GM21526 (cell line): ENCODE results near the gene NPAS3.
"Not testable (repeated sequence)": the region's sequence is repeated elsewhere in the genome, so short reads cannot be mapped to it uniquely, and the experiment has no call there.

Experiments
- ATAC-seq: cut with Tn5 transposase; IDR thresholded peaks from one replicate; pipeline ENCODE4 v1.9.1; 2021; ENCODE audit warnings: moderate library complexity; ENCODE audit not compliant: unreplicated experiment, low FRiP score

NPAS3 gene

DNA sequence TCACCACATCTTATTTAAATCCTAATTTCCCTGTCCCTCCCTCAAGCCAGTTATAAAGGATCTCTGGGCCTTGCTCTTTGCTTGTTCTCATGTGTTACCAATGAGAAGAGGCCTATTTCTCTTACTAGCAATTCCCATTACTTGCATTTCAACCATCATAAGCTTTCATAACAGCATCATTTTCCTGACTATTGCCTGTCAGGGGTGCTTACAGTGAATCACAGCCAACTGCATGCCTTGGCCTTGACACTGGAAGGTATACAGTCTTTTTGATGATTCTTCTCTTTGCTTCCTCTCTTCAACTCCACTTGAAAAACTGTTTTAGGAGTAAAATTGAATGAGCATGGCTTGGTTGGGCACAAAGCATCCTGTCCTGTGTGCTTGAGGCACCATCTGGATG, 127.0 kb downstream of the NPAS3 start:
- ATAC-seq = no peak

DNA sequence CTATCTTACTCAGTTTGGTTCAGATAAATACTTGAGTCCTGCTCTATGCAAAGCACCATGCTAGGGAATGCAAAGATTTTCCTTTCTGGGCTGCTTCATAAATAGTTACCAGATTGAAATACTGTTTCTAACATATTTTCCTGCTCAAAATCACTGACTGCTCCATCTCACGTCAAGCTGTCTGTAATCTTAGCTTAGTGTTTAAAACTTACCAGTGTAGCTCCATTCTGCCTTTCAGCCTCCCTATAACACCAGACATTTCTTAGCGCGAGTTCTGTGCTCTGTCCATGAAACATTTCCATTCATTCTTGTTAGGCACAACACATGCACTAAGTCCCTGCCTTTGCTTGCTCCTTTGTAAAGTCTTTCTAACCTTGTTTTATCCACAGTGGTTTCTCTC, 129.4 kb downstream of the NPAS3 start:
- no peak for ATAC-seq

DNA sequence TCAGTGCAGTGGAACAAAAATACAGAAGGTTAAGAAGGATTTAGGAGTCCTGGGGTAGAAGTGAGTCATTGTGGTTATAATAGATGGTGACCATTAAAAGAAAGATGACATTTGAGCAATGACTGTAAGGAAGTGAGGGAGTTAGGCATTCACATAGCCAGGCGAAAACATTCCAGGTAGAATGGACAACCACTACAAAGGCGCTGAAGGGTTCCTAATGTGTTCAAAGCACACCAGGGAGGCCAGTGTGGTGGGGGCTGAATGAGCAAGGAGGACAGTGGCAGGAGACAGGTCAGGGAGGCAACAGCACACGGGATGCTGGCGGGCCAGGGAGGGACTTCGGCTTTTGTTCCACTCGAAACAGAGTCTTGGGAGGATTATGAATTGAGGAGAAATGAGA, 129.9 kb downstream of the NPAS3 start:
- no peak for ATAC-seq

DNA sequence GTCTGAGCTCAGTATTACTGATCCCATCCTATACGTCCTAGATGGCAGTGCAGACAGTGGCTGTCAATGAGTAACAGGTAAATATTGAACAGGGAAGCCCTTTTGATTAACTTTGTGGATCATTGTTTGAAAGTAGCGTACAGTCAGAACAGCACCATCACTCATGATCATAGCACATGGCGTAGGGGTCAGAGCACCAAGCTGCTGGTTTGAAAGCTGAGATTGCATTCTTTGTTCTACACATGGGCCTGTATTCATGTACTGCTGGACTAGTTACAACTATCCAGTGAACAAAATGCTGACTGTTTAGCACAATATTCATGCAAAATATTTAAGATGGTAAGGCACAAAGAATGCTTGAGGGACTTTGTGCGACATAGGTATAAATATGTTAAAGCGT, 131.8 kb downstream of the NPAS3 start:
- ATAC-seq = no peak

DNA sequence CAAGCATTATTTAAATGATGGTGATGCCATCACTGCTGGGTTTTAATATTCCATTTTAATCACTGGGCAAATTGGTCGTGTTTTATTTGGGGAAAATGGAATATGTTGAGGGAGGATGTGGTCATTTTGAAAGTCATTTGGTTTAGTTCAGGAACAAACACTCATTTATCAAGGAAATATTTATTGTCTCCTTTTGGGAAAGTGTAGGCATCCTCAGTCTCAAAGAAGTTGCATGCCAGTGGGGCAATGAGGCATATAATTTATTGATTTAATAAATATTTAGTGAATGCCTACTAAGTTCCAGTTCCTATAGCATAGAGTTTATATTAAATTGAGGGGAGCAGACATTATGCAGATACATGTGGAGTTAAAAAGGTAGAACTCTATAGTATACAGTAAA, 134.3 kb downstream of the NPAS3 start:
- no peak for ATAC-seq

DNA sequence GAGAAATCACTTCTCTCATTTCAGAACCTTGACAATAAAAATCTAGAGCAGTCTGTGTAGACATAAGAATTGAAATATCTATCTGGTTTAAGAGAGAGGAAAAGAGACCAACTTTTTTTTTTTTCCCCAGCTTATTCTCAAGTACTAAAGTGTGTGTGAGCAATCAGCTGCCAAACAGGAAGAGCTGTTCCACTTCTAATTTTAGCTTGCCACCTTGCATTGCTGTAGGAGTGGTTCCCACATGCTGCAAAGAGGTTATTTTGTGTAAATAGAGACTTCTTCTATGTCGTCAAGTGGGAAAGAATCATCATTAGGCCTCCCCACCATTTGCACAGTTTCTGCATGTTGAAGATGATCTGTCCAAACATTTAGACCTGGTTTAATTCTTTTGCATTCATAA, 142.6 kb downstream of the NPAS3 start:
- no peak for ATAC-seq

DNA sequence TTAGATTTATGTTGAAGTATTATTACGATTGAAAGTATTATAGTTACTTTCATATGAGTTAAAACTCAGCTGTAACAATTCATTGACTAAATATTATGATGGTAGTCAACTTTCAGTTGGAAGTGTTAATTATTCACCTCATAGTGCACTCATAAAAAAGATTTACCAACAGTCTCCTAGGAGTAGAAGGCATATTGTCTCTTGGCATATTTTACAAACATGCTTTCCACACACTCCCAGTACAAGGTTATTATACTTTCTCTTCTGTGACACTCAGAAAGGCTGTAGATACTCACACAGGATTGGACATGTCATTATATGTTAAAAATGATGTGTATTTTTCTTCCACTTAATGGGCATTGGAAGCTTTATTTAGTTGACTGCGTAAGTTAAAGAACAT, 147.1 kb downstream of the NPAS3 start:
- ATAC-seq = no peak

DNA sequence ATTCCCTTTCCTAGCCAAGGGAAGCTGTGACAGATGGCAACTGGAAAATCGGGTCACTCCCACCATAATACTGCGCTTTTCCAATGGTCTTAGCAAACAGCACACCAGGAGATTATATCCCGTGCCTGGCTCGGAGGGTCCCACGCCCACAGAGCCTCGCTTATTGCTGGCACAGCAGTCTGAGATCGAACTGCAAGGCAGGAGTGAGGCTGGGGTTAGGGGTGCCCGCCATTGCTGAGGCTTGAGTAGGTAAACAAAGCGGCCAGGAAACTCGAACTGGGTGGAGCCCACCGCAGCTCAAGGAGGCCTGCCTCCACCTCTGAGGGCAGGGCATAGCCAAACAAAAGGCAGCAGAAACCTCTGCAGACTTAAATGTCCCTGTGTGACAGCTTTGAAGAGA, 149.6 kb downstream of the NPAS3 start:
- not testable (repeated sequence) for ATAC-seq

DNA sequence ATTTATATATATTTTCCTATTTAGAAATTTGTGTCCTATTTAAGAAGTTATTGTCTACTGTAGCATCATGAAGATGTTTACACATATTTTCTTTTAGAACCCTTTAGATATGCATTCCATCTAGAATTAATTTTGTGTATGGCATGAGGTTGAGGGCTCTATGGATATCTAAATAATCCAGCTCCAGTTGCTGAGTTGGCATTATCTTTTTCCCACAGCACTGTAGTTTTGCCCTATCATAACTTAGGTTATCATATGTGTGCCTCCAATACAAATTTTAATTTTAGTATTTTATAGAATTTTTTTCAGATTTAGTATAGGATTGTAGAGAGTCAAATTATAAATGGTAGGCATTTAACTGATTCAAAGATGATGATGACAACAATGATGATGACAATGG, 159.3 kb downstream of the NPAS3 start:
- ATAC-seq = no peak

DNA sequence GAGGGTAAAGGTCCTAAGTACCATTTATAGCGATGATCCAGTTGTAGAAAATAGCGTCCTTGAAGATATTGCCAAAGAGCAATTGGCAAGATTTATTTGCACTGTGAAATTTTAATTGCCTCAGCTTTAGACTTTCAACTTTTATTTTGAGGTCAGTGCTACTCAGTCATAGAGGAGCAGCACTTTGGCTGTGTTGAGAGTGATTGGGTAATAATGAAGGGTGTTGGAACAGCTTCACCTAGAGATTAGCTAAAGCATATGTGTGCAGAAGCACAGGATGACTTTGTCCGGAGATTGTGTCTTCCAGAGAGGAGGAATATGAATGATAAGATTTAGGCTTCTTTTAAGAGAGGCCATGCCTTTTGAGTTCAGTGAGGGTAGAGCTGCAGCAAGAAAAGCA, 164.8 kb downstream of the NPAS3 start:
- no peak for ATAC-seq

DNA sequence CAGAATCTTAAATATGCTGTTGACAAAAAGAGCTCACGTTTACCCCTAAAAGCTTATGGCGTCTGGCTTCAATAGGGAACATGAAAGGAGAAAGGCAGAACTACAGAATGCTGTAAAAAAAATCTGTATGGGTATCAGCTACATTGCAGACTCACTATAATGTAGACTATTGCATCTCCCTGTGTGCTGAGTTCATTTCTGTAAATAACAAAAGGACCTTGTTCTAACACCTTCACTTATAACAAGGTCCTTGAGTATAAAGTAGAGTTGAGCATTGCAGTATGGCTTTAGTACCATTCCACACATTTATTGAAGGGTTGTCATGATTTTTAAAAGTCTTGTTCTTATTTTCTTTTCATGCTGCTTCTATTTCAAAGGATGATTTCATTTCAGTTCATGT, 165.3 kb downstream of the NPAS3 start:
- no peak for ATAC-seq

DNA sequence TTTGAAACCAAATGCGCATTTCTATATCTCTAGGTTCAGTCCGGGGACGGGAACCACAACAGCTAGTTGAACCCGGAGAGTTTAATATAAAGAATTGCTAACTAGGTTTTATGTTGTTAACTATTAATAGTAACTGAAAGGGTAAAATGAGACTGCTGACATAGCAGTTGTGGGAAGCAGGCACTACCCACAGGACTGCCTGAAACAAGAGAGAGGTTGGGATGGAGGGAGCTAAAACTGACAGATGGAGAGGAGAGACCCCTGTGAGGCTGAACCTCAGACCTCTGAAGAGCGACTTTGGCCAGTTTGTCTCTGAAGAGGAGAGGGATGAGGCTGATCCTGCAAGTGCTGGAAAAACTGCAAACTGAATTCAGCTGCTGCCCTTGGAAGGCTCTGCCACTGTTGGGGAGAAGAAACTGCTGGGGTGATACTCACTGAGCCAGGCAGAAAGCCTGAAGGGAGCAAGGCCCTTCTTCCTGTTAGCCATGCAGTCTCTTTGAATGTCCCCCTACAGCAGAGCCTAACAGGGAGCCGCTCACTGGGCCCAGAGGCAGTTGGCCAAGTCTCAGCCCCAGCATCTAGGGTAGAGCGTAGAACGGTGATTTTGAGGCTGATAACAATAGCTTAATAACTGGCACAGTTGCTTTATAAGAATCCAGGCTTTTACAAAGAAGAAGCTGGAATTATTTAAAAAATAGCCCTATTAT, 172.2 kb downstream of the NPAS3 start:
- no peak for ATAC-seq

DNA sequence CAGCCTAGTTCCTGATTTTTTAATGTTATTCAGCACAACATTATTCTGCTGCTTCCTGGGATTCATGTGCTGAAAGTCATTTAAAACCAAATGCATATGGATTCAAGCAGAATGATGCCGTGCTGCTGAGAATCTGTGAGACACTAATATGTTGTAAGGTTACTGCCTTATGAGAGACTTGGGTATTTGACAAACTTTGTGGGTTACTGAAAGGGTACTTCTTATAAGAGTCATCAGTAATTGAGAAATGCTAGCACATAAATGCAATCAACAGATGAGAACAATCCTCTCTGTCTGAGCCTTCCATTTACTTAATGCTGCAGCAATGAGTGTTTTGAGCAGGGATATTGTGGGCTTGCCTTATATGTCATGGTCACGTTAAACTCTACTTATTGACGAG, 175.7 kb downstream of the NPAS3 start:
- ATAC-seq = no peak

DNA sequence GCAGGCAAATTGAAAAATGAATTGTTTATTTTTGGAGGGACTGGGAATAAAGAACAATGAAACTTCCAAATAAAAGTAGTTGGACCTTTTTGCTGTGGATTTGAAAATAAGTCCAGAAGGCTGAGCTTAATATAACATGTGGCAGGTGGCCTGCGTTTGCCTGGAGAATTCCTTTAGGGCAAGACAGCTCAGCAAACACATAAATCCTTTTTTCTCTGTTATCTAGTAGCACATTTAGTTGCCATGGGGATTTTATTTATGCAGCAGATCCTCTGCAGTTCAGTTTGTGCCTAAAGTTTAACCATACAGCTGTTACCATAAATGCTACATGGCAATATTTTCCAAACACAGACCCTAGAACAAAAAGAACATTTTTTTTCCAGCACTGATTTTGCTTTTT, 180.0 kb downstream of the NPAS3 start:
- no peak for ATAC-seq

DNA sequence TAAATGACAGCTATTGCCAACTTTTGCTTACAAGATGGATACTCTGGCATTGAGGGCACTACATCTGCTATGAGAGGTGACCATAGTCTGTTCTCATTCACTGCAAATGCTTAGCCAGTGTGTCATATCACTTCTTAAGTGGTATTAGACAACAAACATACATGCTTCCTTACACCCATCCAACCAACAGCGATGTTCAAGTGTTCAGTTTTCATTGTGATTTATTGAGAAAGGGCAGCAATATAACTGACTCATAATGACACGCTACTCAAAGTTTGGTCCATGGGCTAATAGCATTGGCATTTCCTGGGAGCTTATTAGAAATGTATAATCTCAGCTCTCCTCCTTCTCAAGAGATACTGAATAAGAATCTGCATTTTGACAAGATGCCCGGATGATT, 181.7 kb downstream of the NPAS3 start:
- no peak for ATAC-seq

DNA sequence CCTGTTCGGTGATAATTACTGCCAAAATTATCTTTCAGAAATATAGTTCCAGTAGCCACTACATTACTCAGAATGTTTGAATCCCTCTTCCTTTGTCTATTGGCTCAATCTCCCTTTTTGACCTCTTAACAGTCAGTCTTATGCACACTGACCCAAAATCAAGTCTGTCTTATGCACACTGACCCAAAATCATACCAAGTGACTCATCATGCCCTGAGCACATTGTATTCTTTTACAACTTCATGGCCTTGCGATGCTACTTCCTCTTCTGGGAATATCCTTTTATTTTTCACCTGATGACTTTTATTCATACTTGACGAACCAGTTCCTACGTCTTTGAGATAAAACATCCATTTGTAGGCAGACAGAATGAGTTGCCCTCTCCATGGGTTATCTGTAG, 182.3 kb downstream of the NPAS3 start:
- ATAC-seq = no peak

DNA sequence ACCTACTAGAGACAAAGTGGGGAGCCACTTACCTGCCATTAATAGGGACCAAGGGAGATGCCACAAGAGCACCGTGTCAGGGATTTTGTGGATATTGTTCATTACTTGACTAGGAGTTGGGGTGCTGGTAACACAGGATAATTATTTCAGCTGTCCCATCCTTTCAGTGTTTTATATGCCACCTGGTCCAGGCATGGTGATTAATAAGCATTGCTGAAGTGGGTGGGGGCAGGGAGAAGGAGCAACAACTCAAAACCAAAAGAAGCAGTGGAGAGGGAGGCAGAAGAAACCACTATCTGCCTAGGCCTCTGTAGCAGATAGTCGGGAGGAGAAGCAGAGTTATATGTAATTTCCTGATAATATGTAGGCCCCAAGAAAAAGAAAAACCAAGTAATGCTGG, 184.6 kb downstream of the NPAS3 start:
- no peak for ATAC-seq

DNA sequence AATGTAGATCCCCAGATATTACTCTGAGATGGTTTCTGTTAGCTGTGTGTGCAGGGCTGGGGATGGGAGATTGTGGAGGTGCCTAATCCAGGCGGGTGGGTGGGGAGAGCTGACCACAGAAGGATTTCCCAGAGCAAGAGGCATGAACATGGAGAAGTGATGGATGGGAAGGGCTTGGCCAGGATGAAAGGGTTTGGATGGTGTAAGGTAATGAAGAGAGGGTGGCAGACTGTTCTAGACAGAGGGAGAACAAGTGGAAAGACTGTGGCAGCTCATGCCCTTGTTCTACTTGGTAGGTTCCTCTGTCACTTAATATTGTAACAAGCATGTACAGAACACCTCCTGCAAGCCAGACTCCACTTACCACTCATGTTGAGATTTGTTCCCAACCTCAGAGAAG, 187.8 kb downstream of the NPAS3 start:
- ATAC-seq = no peak

DNA sequence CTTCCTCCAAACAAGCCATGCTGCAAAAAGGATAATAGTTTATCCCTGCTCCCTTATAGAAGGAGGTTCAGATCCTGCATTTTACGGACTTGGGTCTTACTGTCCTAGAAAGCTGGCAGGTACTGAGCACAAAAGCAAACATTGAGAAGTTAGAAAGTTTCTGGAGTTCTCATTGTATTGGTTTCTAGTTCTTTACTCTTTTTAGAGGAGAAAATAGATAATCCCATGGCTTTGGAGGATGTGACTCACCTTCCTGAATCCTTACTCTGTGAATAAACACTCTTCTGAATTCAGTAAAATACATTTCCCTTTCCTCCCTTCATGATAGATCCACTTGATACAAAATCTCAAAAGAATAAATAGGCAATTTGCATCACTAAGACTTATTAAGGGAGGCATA, 188.9 kb downstream of the NPAS3 start:
- no peak for ATAC-seq

DNA sequence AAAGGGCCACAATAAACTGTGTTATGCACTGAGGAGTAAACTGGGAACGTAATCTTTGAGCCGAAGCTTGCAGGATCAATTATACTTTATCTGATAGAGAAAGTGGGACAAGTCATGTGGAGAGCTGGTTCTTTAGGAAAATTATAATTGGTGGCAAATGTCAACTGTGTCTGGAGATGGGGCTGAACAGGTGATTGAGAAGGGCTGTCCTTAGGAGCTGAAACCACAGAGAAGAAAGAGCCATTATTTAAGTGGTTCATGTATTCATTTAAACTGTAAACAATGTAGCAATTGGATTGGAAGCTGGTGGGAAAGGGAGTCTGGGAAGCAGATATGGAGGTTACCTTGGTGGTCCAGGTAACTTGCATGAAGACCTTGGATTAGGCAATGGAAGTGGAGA, 193.1 kb downstream of the NPAS3 start:
- ATAC-seq = no peak

DNA sequence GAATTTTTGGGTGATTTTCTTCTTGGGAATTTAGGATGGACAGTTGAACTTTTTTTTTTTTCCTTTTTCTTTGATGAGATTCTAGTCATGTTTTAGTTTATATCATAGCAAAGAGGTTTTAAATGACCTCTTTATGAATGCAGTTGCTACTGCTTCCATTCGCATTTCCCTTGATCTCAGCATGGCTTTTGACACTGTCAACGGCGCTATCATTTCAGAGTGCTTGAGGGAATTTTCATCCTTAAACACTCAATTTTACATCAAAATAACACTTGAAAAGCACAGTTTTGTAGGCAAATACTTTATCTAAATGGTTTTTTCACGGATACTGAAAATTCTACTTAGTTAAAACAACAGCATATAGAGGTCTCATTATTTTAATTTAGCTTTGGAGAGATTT, 195.5 kb downstream of the NPAS3 start:
- ATAC-seq = no peak

DNA sequence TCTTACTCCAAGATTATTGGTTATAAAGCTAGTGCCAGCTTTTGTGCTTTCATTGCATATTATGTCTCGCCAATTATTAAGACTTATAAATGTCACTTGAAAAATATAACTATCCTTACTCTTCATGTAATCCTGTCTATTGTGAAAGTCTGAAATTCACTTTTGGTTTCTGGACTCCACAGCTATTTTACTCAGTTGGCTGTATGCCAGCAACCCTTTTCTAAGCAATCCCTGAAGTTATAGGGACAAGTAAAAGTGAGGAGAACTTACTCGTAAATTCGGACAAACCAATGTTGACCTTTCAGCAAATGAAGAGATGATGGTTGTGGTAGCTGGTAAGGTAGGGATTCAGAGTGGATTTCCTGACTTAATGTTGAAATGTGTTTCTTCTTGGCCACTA, 196.3 kb downstream of the NPAS3 start:
- no peak for ATAC-seq
